ENCODE results near the gene TXNRD1.
"Not testable (repeated sequence)": the region's sequence is repeated elsewhere in the genome, so short reads cannot be mapped to it uniquely, and the experiment has no call there.

TXNRD1 gene

GRCh38 chr12:104322533-104322932 is 107.0 kb downstream of the TXNRD1 start:
- H3K9ac ChIP-seq (ENCODE audit: low read length); H3K27me3 ChIP-seq (ENCODE audit: control insufficient read depth in 1 of 2, insufficient read depth in 2 of 2, low read length in 2 of 2); H3K27ac ChIP-seq (ENCODE audit: low read depth, low read length); H3K9me3 ChIP-seq (ENCODE audit: low read length); H3K4me1 ChIP-seq (ENCODE audit: insufficient read depth, low read length); H3K4me3 ChIP-seq (ENCODE audit: low read depth in 1 of 2, low read length in 2 of 2): not testable (repeated sequence)
- H3K36me3 ChIP-seq (ENCODE audit: insufficient read depth, low read length): peaks cover 49% of the 10 kb centered on the region

- H3K36me3 ChIP-seq (ENCODE audit: insufficient read depth, low read length): peaks cover 56% of the 10 kb centered on the region
- no peak overlapping the region for H3K4me3 ChIP-seq (ENCODE audit: low read depth in 1 of 2, low read length in 2 of 2)
- H3K9me3 ChIP-seq (ENCODE audit: low read length): no peaks in the 10 kb centered on the region
Observed at GRCh38 chr12:104323899-104324298, 108.3 kb downstream of the TXNRD1 start.

GRCh38 chr12:104328278-104328677 is 112.7 kb downstream of the TXNRD1 start:
- H3K27me3 ChIP-seq (ENCODE audit: control insufficient read depth in 1 of 2, insufficient read depth in 2 of 2, low read length in 2 of 2); H3K4me3 ChIP-seq (ENCODE audit: low read depth in 1 of 2, low read length in 2 of 2); H3K4me1 ChIP-seq (ENCODE audit: insufficient read depth, low read length); H3K9ac ChIP-seq (ENCODE audit: low read length); H3K9me3 ChIP-seq (ENCODE audit: low read length); H3K27ac ChIP-seq (ENCODE audit: low read depth, low read length): not testable (repeated sequence)
- peaks cover 29% of the 10 kb centered on the region for H3K36me3 ChIP-seq (ENCODE audit: insufficient read depth, low read length)

More at GRCh38 chr12:104323899-104324298, 108.3 kb downstream of the TXNRD1 start:
- H3K27ac ChIP-seq (ENCODE audit: low read depth, low read length): no peak overlapping the region
- H3K27me3 ChIP-seq (ENCODE audit: control insufficient read depth in 1 of 2, insufficient read depth in 2 of 2, low read length in 2 of 2): no peaks in the 10 kb centered on the region
- H3K9ac ChIP-seq (ENCODE audit: low read length): no peak overlapping the region
- no peaks in the 10 kb centered on the region for H3K4me1 ChIP-seq (ENCODE audit: insufficient read depth, low read length)

- Histone ChIP-seq H3K4me1 (ENCODE audit: insufficient read depth, low read length) (no peaks in the 10 kb centered on the region), H3K36me3 (ENCODE audit: insufficient read depth, low read length) (peaks cover 29% of the 10 kb centered on the region), H3K9ac (ENCODE audit: low read length) (no peak overlapping the region), H3K4me3 (ENCODE audit: low read depth in 1 of 2, low read length in 2 of 2) (no peak overlapping the region), H3K27ac (ENCODE audit: low read depth, low read length) (no peak overlapping the region), H3K9me3 (ENCODE audit: low read length) (no peaks in the 10 kb centered on the region), H3K27me3 (ENCODE audit: control insufficient read depth in 1 of 2, insufficient read depth in 2 of 2, low read length in 2 of 2) (no peaks in the 10 kb centered on the region)
Observed at GRCh38 chr12:104328790-104329189, 113.2 kb downstream of the TXNRD1 start.

- Histone ChIP-seq H3K9ac (ENCODE audit: low read length) (no peak overlapping the region), H3K4me3 (ENCODE audit: low read depth in 1 of 2, low read length in 2 of 2) (no peak overlapping the region), H3K4me1 (ENCODE audit: insufficient read depth, low read length) (no peaks in the 10 kb centered on the region), H3K9me3 (ENCODE audit: low read length) (no peaks in the 10 kb centered on the region), H3K27ac (ENCODE audit: low read depth, low read length) (no peak overlapping the region), H3K36me3 (ENCODE audit: insufficient read depth, low read length) (peaks cover 33% of the 10 kb centered on the region), H3K27me3 (ENCODE audit: control insufficient read depth in 1 of 2, insufficient read depth in 2 of 2, low read length in 2 of 2) (no peaks in the 10 kb centered on the region)
Observed at GRCh38 chr12:104329707-104330532, 114.3 kb downstream of the TXNRD1 start.

GRCh38 chr12:104331376-104331775 is 115.8 kb downstream of the TXNRD1 start:
- H3K9ac ChIP-seq (ENCODE audit: low read length): no peak overlapping the region
- peaks cover 40% of the 10 kb centered on the region for H3K36me3 ChIP-seq (ENCODE audit: insufficient read depth, low read length)
- no peaks in the 10 kb centered on the region for H3K9me3 ChIP-seq (ENCODE audit: low read length)
- no peak overlapping the region for H3K4me3 ChIP-seq (ENCODE audit: low read depth in 1 of 2, low read length in 2 of 2)
- no peaks in the 10 kb centered on the region for H3K4me1 ChIP-seq (ENCODE audit: insufficient read depth, low read length)
- H3K27me3 ChIP-seq (ENCODE audit: control insufficient read depth in 1 of 2, insufficient read depth in 2 of 2, low read length in 2 of 2): no peaks in the 10 kb centered on the region
- no peak overlapping the region for H3K27ac ChIP-seq (ENCODE audit: low read depth, low read length)

- not testable (repeated sequence) for H3K9ac ChIP-seq (ENCODE audit: low read length); H3K9me3 ChIP-seq (ENCODE audit: low read length); H3K4me3 ChIP-seq (ENCODE audit: low read depth in 1 of 2, low read length in 2 of 2); H3K4me1 ChIP-seq (ENCODE audit: insufficient read depth, low read length); H3K27me3 ChIP-seq (ENCODE audit: control insufficient read depth in 1 of 2, insufficient read depth in 2 of 2, low read length in 2 of 2); H3K27ac ChIP-seq (ENCODE audit: low read depth, low read length)
- peaks cover 40% of the 10 kb centered on the region for H3K36me3 ChIP-seq (ENCODE audit: insufficient read depth, low read length)
Observed at GRCh38 chr12:104332273-104332672, 116.7 kb downstream of the TXNRD1 start.

- Histone ChIP-seq H3K36me3 (ENCODE audit: insufficient read depth, low read length) (peaks cover 27% of the 10 kb centered on the region), H3K9me3 (ENCODE audit: low read length) (no peaks in the 10 kb centered on the region), H3K27me3 (ENCODE audit: control insufficient read depth in 1 of 2, insufficient read depth in 2 of 2, low read length in 2 of 2) (no peaks in the 10 kb centered on the region), H3K4me1 (ENCODE audit: insufficient read depth, low read length) (no peaks in the 10 kb centered on the region), H3K9ac (ENCODE audit: low read length) (no peak overlapping the region), H3K27ac (ENCODE audit: low read depth, low read length) (no peak overlapping the region), H3K4me3 (ENCODE audit: low read depth in 1 of 2, low read length in 2 of 2) (no peak overlapping the region)
Observed at GRCh38 chr12:104333692-104334255, 118.2 kb downstream of the TXNRD1 start.

GRCh38 chr12:104334581-104334980 is 119.0 kb downstream of the TXNRD1 start:
- Histone ChIP-seq H3K9ac (ENCODE audit: low read length) (no peak overlapping the region), H3K4me3 (ENCODE audit: low read depth in 1 of 2, low read length in 2 of 2) (no peak overlapping the region), H3K27me3 (ENCODE audit: control insufficient read depth in 1 of 2, insufficient read depth in 2 of 2, low read length in 2 of 2) (no peaks in the 10 kb centered on the region), H3K27ac (ENCODE audit: low read depth, low read length) (no peak overlapping the region), H3K9me3 (ENCODE audit: low read length) (no peaks in the 10 kb centered on the region), H3K4me1 (ENCODE audit: insufficient read depth, low read length) (peaks cover 2% of the 10 kb centered on the region), H3K36me3 (ENCODE audit: insufficient read depth, low read length) (peaks cover 31% of the 10 kb centered on the region)

- H3K9me3 ChIP-seq (ENCODE audit: low read length): no peaks in the 10 kb centered on the region
- H3K27me3 ChIP-seq (ENCODE audit: control insufficient read depth in 1 of 2, insufficient read depth in 2 of 2, low read length in 2 of 2): no peaks in the 10 kb centered on the region
- no peak overlapping the region for H3K4me3 ChIP-seq (ENCODE audit: low read depth in 1 of 2, low read length in 2 of 2)
- no peak overlapping the region for H3K27ac ChIP-seq (ENCODE audit: low read depth, low read length)
- H3K4me1 ChIP-seq (ENCODE audit: insufficient read depth, low read length): peaks cover 17% of the 10 kb centered on the region
- peaks cover 46% of the 10 kb centered on the region for H3K36me3 ChIP-seq (ENCODE audit: insufficient read depth, low read length)
- H3K9ac ChIP-seq (ENCODE audit: low read length): no peak overlapping the region
Observed at GRCh38 chr12:104336115-104336514, 120.5 kb downstream of the TXNRD1 start.

GRCh38 chr12:104337030-104337558 is 121.5 kb downstream of the TXNRD1 start:
- H3K9ac ChIP-seq (ENCODE audit: low read length): no peak overlapping the region
- H3K36me3 ChIP-seq (ENCODE audit: insufficient read depth, low read length): peaks cover 56% of the 10 kb centered on the region
- no peak overlapping the region for H3K4me3 ChIP-seq (ENCODE audit: low read depth in 1 of 2, low read length in 2 of 2)
- no peaks in the 10 kb centered on the region for H3K9me3 ChIP-seq (ENCODE audit: low read length)
- H3K27ac ChIP-seq (ENCODE audit: low read depth, low read length): no peak overlapping the region
- H3K27me3 ChIP-seq (ENCODE audit: control insufficient read depth in 1 of 2, insufficient read depth in 2 of 2, low read length in 2 of 2): no peaks in the 10 kb centered on the region
- H3K4me1 ChIP-seq (ENCODE audit: insufficient read depth, low read length): peaks cover 20% of the 10 kb centered on the region

Measured in muscle layer of colon (tissue), 2 donors.